HG03135 (cell line): Measurements from ENCODE around the gene RDH11.
A peak's percentile ranks its signal among the peaks of the same experiment; 100 is the strongest.
"Not testable (repeated sequence)": the region's sequence is repeated elsewhere in the genome, so short reads cannot be mapped to it uniquely, and the experiment has no call there.

ENCODE experiments used
- ATAC-seq: cut with Tn5 transposase; IDR thresholded peaks from one replicate; pipeline ENCODE4 v1.9.1; 2021; ENCODE audit warnings: mild to moderate bottlenecking, moderate library complexity; ENCODE audit not compliant: unreplicated experiment

The RDH11 gene

GRCh38 chr14:67695394-67695949, at the start of gene RDH11:
Gene RDH11, minus strand, starts transcription at chr14:67695764. Its CDS starts 61 bp downstream, at chr14:67695703.
- peak; percentile 83 for ATAC-seq

GRCh38 chr14:67744046-67744445, 48.5 kb upstream of the RDH11 start:
- ATAC-seq, result no peak

GRCh38 chr14:67738740-67739504, 43.4 kb upstream of the RDH11 start:
- no peak for ATAC-seq

- no peak for ATAC-seq
These were observed 41.2 kb upstream of the RDH11 start for GRCh38 chr14:67736771-67737170.

GRCh38 chr14:67735336-67736147, 40.0 kb upstream of the RDH11 start:
- ATAC-seq, result no peak

GRCh38 chr14:67734675-67735074, 39.1 kb upstream of the RDH11 start:
- no peak for ATAC-seq

GRCh38 chr14:67733616-67734015, 38.1 kb upstream of the RDH11 start:
- no peak for ATAC-seq

- ATAC-seq, result no peak
These were observed 33.7 kb upstream of the RDH11 start for GRCh38 chr14:67729072-67729885.

GRCh38 chr14:67728258-67728657, 32.7 kb upstream of the RDH11 start:
- no peak for ATAC-seq

- no peak for ATAC-seq
These were observed 31.8 kb upstream of the RDH11 start for GRCh38 chr14:67727361-67727760.

- ATAC-seq, result no peak
These were observed 29.6 kb upstream of the RDH11 start for GRCh38 chr14:67725171-67725570.

GRCh38 chr14:67722293-67722692, 26.7 kb upstream of the RDH11 start:
- ATAC-seq, result no peak

GRCh38 chr14:67721875-67722274, 26.3 kb upstream of the RDH11 start:
- ATAC-seq, result no peak

GRCh38 chr14:67719866-67720265, 24.3 kb upstream of the RDH11 start:
- ATAC-seq, result no peak

GRCh38 chr14:67719385-67719784, 23.8 kb upstream of the RDH11 start:
- ATAC-seq, result not testable (repeated sequence)

- ATAC-seq, result no peak
These were observed 22.7 kb upstream of the RDH11 start for GRCh38 chr14:67718265-67718664.

- no peak for ATAC-seq
These were observed 21.5 kb upstream of the RDH11 start for GRCh38 chr14:67717048-67717447.

GRCh38 chr14:67710209-67710608, 14.6 kb upstream of the RDH11 start:
- ATAC-seq, result no peak

GRCh38 chr14:67709796-67710195, 14.2 kb upstream of the RDH11 start:
- ATAC-seq, result not testable (repeated sequence)

- not testable (repeated sequence) for ATAC-seq
These were observed 13.8 kb upstream of the RDH11 start for GRCh38 chr14:67709346-67709745.

GRCh38 chr14:67705211-67705610, 9.6 kb upstream of the RDH11 start:
- no peak for ATAC-seq
